Suprapubic skin (tissue), 4 donors: Measurements from ENCODE around the gene MAD1L1.

Experiments
- POLR2A ChIP-seq, 2 donors: fragments of 450-650 bp; IDR thresholded peaks; one replicate each; pipeline ENCODE4 v1.6.1; 2017; ENCODE audit warnings: antibody characterized with exemption in 2 of 2, mild to moderate bottlenecking in 2 of 2, moderate library complexity in 2 of 2
- POLR2AphosphoS5 ChIP-seq, 3 donors: sonication (generic); formaldehyde crosslinking; IDR thresholded peaks; one replicate each; pipeline ENCODE4 v1.6.1; 2017; ENCODE audit warnings: antibody characterized with exemption in 3 of 3
- TF ChIP-seq, protein P1 (sequence below), 2 donors: fragments of 200-600 bp in 1 of 2; fragments of 450-650 bp in 1 of 2; sonication (generic) in 1 of 2; IDR thresholded peaks; one replicate each; pipeline ENCODE4 v1.5.1; 2016 to 2019; ENCODE audit warnings: antibody characterized with exemption in 2 of 2, mild to moderate bottlenecking in 1 of 2, moderate library complexity in 1 of 2

DNA sequence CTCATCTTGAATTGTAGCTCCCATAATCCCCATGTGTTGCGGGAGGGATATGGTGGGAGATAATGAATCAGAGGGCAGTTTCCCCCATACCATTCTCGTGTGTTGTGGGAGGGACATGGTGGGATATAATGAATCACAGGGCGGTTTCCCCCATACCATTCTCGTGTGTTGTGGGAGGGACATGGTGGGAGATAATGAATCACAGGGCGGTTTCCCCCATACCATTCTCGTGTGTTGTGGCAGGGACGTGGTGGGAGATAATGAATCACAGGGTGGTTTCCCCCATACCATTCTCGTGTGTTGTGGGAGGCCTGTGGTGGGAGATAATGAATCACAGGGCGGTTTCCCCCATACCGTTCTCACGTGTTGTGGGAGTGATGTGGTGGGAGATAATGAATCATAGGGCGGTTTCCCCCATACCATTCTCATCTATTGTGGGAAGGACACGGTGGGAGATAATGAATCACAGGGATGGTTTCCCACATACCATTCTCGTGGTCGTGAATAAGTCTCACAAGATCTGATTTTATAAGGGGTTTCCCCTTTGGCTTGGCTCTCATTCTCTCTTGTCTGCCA is 271.0 kb downstream of the MAD1L1 start:
- no peak for TF ChIP-seq POLR2A (IDR thresholded peaks at IDR 0.05)
- no peak for TF ChIP-seq POLR2AphosphoS5 (IDR thresholded peaks at IDR 0.05)
- TF ChIP-seq, protein P1, sequence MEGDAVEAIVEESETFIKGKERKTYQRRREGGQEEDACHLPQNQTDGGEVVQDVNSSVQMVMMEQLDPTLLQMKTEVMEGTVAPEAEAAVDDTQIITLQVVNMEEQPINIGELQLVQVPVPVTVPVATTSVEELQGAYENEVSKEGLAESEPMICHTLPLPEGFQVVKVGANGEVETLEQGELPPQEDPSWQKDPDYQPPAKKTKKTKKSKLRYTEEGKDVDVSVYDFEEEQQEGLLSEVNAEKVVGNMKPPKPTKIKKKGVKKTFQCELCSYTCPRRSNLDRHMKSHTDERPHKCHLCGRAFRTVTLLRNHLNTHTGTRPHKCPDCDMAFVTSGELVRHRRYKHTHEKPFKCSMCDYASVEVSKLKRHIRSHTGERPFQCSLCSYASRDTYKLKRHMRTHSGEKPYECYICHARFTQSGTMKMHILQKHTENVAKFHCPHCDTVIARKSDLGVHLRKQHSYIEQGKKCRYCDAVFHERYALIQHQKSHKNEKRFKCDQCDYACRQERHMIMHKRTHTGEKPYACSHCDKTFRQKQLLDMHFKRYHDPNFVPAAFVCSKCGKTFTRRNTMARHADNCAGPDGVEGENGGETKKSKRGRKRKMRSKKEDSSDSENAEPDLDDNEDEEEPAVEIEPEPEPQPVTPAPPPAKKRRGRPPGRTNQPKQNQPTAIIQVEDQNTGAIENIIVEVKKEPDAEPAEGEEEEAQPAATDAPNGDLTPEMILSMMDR (IDR thresholded peaks at IDR 0.05): no peak
